Activated gamma-delta T cell treated with Interleukin-2 at 50 U/mL for 16 hours (primary cell): Measurements from ENCODE around the gene MYRF.

Experiments used
- DNase-seq: peaks from one replicate; pipeline ENCODE4 v3.0.0-alpha.2; 2020

MYRF gene

GRCh38 chr11:61719978-61720377, 32.5 kb upstream of the MYRF start:
- DNase-seq = no peak

- no peak for DNase-seq
Observed at GRCh38 chr11:61720597-61720996, 31.8 kb upstream of the MYRF start.

GRCh38 chr11:61724437-61724836, 28.0 kb upstream of the MYRF start:
- no peak for DNase-seq

GRCh38 chr11:61725781-61726231, 26.6 kb upstream of the MYRF start:
- DNase-seq = no peak

DNA sequence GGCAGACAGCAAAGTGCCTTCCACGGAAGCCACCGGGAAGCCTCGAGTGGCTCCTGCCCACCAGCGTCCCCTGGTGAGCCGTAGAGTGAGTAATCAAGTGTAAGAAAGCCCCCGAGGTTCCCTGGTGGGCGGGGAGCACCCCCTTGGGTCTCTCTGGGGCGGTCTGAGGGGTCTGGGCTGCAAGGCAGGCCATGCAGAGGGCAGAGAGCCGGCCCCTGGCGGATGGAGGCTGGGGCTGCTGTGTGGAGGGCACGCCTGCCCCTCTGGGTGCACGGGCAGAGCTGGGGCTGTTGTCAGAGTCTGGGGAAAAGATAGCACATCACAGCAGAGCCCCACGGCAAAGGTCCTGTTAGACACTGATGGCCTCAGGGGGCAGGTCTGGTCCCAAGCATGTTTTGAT, 25.7 kb upstream of the MYRF start:
- no peak for DNase-seq

DNA sequence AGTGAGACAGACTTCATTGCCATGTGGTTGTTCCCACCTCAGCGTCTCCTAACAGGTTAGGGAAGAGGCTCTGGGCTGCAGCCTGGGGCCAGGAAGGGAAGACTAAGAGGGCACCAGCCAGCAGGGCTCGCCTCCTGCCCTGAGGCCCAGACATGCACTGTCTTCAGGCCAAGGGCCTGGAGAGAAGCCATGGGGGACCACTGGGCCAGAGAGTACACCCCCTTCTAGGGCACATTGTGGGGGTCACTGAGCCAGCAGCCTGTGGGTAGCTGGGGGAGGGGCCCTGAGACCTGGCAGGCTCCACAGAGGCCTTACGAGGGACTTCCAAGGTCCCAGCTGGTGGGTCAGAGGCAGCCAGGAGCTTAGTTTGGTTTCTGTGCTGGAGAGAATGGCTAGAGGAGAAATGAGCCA, 25.0 kb upstream of the MYRF start:
- DNase-seq = no peak

DNA sequence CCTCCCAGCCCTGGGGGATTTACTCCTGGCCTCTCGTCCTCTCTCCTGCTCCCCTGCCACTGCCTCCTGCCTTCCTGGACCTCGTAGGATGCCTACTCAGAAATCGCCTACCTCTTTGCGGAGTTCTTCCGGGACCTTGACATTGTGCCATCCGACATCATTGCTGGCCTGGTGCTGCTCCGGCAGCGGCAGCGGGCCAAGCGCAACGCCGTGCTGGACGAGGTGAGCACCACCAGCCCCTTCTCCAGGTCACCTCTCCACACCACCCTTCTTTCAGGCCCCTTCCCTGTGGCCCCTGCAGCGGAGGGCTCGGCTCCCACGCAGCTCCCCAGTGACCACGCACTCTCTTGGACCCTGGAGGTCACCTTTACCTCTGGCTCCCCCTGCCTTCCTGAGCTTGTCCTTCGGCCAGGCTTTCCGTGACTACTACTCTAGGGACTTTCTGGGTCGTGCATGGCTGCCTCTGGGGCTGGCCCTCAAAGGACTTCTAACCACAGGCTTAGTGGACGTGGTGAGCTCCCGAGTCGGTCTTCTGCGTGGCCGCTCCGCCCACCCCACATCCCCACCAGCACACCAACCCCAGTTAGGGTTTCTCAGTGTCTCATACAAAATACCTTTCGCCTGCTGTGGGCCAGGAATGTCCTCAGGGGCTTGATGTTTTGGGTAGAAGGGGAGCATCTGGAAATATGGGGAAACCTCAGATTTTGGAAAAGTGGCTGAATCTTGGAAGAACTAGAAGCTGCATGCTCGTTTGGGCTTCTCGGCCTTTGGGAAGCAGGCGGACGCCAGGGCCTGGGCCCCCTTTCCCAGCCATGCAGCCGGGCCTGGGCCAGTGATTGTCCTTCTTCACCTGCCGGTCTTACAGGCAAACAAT, 24.1 kb upstream of the MYRF start:
- DNase-seq = no peak

DNA sequence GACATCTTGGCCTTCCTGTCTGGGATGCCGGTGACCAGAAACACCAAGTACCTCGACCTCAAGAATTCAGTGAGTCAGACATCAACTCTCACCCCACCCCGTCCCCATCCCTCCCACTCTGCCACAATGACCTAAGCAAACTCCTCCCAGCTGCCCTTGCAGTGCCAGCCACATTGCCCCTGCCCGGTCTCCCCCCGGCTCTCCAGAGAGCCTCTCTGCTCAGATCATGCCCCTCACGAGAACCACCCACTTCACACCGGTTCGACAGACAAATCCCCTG, 23.6 kb upstream of the MYRF start:
- DNase-seq = no peak

- no peak for DNase-seq
Observed at GRCh38 chr11:61730240-61730994, 22.0 kb upstream of the MYRF start.

DNA sequence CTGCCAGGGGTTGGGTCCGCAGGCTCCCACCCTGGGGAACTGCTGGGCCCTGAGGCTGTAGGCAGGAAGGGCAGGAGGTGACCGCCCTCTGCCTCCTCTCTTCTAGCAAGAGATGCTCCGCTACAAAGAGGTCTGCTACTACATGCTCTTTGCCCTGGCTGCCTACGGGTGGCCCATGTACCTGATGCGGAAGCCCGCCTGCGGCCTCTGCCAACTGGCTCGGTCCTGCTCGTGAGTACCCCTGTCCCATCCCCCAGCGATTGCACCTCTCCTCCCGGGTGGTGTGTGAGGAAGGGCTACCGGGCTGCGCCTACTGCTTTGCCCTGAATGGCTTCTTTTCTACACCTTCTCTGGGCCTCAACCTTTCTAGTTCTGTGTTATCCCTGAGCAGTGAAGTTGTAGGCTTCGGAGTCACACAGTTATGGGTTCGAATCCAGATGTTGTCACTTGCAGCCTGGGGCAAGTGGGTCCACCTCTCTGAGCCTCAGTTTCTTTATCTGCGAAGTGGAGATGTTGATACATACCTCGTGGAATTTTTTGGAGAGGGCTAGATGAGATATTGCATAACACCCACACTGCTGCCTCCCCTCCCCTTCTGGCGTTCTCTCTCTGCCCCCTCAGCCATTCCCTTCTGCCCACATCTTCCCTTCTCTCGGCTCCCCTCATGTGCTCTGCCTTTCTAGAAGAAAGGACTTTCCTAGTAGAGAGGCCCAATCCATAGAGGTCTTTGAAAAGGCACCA, 21.1 kb upstream of the MYRF start:
- DNase-seq = no peak

DNA sequence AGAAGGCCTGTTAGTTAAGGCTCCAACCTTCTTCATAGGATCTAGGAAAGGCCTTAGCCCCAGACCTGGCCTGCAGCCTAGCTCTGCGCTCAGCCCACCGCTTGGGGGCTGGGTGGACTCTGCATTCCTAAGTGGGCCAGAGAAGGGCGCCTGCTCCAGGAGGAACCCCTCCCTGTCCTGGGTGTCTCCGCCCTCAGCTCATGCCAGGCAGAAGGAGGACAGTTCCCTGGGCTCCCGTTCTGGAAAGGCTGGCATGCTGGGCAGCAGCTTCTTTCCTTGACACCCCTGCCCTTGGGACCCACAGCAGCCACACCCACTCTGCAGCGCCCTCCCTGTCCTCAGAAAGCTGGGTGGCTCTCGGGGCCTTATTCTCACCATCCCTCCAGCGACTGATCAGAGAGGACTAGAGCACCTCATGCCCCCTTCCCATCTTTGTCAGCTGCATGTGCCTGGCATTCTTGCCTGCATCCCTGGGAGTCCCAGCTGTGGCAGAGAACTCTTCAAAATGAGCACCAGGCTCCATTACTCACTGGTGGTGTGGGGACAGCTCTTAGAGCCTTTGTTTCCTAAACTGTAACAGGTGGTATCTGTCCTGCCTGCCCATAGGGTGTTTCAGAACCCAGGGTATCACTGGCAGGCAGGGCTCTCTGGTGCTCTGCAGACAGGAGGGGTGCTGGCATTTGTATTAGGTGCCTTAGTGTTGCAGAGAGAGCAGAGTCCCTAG, 20.3 kb upstream of the MYRF start:
- DNase-seq = no peak

DNA sequence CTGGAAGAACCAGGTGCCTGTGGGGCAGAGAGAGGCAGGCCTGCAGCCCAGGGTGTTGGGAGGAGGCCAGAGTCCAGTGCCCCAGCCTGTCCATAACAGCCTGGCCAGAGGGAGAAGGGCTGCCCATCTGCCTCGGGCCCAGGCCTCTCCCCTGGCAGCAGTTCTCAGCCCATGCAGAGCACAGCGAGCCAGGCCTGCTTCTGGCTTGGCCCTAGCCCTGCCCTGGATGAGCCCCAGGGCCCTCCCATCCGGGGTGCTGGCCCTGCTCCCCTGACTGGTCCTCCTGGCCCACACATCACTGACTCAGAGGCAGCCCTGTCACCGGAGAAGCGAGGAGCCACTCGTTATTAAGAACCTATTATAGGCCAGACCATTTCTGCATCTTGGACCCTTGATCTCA, 19.7 kb upstream of the MYRF start:
- DNase-seq = no peak

GRCh38 chr11:61733120-61733978, 19.1 kb upstream of the MYRF start:
- DNase-seq = peak; percentile 80

- no peak for DNase-seq
Observed at GRCh38 chr11:61734767-61735166, 17.7 kb upstream of the MYRF start.

DNA sequence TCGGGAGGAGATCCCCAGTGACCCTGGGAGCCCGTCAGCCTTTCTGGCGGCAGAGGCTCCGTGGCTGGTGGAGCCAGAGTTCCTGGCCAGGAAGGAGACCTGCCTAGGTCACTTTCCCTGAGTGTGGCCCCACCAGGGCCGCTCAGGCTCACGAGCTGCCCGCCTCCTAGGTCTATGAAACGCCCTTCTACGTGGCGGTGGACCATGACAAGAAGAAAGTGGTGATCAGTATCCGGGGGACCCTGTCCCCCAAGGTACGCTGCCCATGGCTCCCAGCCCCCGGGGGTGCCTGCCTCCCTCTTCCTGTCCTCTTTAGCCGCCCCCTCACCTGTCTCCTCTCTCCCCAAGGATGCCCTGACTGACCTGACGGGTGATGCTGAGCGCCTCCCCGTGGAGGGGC, 17.0 kb upstream of the MYRF start:
- no peak for DNase-seq

DNA sequence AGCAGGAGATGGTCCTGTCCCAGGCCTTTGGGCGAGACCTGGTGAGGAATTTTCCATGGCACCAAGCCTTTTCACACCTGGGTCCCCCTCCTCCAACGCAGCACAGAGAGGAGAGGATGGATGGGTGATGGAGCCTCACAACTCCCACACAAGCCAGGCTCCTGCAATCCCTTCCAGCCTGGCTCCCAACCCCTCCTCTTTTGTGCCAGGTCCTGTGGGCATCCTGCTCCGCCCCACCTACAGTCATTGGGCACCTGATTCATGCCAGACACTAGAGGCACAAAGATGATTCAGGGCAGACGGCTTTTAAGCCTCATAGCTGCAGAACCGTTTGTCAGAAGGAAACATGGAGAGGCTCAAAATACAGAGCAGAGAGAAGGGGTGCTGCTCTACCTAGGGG, 16.1 kb upstream of the MYRF start:
- no peak for DNase-seq

DNA sequence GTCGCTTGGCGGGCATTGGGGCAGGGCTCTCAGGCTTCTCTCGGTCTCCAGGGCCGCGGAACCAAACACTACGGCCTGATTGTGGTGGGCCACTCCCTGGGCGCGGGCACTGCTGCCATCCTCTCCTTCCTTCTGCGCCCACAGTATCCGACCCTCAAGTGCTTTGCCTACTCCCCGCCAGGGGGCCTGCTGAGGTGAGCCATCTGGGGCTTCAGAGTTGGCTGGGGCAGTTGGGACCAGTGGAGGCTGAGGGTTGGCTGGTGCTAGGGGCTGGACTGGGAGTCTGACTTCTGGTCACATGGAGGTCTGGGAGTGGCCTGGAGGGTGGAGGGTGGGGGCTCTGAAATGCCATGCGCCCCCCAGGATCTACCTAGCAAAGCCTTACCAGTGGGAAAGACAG, 15.3 kb upstream of the MYRF start:
- DNase-seq = no peak

- no peak for DNase-seq
Observed at GRCh38 chr11:61737636-61738386, 14.6 kb upstream of the MYRF start.

- DNase-seq = no peak
Observed at GRCh38 chr11:61738776-61739175, 13.7 kb upstream of the MYRF start.

DNA sequence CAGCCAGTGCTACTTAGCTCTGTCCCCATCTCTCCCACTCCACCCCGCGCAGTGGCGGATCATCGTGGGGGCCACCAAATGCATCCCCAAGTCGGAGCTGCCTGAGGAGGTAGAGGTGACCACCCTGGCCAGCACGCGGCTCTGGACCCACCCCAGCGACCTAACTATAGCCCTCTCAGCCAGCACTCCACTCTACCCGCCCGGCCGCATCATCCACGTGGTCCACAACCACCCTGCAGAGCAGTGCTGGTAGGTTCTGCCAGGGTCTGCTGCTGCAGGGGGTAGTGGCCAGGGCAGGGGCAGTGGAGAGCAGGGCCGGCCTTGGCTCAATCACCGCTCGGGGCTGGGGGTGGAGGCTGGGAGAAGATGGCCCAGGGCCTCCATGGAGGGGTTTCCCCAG, 13.0 kb upstream of the MYRF start:
- no peak for DNase-seq

DNA sequence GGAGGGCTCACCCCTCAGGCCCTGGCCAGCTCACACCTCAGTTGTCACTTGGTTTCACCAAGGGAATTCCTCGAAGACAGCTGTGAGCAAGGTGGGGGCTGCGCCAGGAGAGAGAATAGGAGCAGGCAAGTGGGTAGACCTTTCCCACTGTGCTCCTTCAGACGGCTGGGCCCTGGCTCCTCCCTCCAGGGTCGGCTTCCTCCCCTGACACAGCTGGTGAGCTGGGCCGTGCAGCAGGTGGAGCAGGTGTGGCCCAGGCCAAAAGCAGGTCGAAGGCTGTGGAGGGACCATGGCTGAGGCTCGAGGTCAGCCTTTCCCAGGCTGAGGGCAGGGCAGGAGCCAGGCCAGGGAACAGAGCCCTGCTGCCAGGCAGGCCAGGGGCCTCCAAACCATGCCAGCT, 12.5 kb upstream of the MYRF start:
- no peak for DNase-seq
